GM19099 (cell line): Measurements from ENCODE around the gene RUNX2.

ENCODE experiments used
- POLR2A ChIP-seq: IDR thresholded peaks from 3 replicates; pipeline ENCODE4 v1.6.1; 2011; ENCODE audit warnings: low read depth; ENCODE audit not compliant: insufficient read length; ENCODE audit errors: extremely low read depth

The RUNX2 gene

DNA sequence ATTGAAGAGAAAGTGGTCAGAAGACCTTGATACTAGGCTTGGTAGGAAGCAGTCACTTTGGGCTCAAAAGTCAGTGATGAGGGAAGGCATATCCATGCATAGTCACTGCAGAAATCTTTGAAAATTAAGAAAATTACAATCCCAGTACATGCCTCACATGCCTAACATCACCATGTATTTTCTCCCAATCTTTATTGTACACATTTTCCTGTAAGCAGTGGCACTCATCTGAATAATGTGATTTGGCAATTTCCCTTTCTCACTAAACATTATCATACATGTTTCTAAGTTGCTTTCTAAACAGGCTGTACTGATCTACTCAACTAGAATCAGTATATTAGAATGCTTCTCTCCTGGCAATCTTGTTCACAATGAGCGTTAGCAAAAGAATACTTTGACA, 330.3 kb downstream of the RUNX2 start:
- no peak for TF ChIP-seq POLR2A

DNA sequence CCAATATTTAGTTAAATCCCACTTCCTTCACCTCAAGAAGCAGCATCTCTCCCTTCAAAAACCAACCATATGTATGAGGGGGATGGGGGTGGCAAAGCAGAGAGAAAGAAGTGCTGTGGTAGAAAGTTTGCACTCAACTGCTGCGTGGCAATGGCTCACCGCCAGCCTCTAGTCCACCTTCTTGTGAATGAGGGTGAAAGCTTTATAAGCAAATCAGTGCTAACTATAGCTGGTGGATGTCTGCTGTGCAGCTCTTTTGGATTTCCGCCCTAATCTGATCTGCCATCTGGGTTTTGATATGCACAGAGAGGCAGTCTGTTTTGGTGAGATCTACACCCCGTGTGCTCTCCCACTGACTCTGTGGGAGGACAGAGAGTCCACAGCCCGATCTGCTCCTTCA, 330.8 kb downstream of the RUNX2 start:
- TF ChIP-seq POLR2A: no peak

- TF ChIP-seq POLR2A: no peak
These were observed 333.5 kb downstream of the RUNX2 start for GRCh38 chr6:45661661-45662060.

- TF ChIP-seq POLR2A: no peak
These were observed 335.4 kb downstream of the RUNX2 start for GRCh38 chr6:45663251-45664221.

- TF ChIP-seq POLR2A: no peak
These were observed 336.6 kb downstream of the RUNX2 start for GRCh38 chr6:45664707-45665106.

DNA sequence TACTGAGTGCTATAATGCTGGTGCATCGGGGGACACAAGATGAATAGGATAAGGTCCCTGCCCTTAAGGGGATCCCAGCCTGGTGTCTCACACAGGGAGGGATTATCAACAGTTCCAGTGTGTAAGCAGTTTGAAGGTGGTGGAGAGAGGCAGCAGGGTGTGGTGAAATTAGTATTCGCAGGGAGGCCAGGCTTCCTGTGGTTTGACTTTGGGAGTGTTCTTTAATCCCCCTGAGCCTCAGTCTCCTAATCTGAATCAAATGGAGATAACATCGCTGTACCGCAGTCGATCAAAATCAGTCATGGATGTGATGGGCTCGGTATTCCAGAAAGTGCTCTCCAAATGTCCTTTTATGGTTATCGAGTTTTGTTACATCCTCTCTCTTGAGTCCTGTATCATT, 337.7 kb downstream of the RUNX2 start:
- TF ChIP-seq POLR2A: no peak

DNA sequence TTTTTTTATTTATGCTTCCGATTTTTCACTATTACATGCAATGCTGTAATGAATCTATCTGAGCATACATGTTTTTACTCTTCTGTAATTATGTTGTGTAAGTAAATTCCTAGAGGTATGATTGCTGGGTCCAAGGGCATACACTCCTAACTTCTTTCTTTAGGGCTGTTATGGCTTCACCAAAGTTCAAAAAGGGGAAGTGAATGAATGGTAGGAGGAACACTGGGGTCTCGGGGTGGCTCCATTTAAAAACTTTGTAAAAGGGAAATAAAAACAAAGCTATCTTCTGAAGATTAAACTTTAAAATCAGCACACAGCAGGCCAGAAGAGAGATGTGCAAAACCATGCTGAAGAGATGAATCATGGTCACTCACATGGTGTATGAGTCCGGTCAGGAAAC, 338.7 kb downstream of the RUNX2 start:
- TF ChIP-seq POLR2A: no peak

GRCh38 chr6:45667300-45667699, 339.2 kb downstream of the RUNX2 start:
- no peak for TF ChIP-seq POLR2A

DNA sequence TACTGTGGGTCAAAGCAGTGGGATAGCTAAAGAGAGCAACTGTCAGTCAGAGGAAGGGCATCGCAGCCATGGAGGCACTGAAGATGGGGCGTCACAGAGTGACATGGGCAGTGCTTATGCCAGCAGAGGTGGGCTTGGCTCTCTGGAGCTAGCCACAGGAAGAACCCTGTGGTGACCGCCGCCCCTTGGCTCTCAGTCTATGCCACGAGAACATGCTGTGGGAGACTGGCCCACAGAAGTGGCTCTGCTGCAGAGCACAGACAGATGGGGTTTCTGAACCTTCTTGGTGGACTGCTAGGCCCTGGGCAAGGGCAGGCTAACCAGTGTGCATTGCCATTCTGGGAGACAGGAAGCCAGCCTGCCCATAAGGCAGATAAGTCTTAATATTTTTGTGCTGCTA, 339.6 kb downstream of the RUNX2 start:
- no peak for TF ChIP-seq POLR2A

DNA sequence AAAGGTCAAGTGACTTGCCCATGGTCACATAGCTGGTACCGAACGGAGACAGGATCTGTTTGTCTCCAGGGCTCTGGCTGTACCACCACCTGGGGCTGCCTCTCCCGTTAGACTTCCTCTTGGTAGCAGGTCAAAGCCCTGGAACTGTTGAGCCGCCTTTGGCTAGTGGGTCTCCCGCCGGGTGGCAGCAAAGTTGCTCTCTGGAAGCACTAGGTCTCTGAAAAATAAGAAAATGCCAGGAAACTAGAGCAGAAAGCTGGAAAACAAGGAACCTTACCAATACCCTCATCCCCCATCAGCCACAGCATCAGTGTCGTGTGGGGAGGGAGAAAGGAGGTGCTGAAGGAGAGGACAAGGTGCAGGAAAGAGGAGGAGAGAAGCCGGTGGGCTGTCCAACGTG, 340.6 kb downstream of the RUNX2 start:
- no peak for TF ChIP-seq POLR2A

GRCh38 chr6:45675634-45676033, 347.5 kb downstream of the RUNX2 start:
- TF ChIP-seq POLR2A: no peak

- TF ChIP-seq POLR2A: no peak
These were observed 348.2 kb downstream of the RUNX2 start for GRCh38 chr6:45676380-45676779.

GRCh38 chr6:45677381-45678284, 349.5 kb downstream of the RUNX2 start:
- TF ChIP-seq POLR2A: no peak

- TF ChIP-seq POLR2A: no peak
These were observed 350.1 kb downstream of the RUNX2 start for GRCh38 chr6:45678285-45678607.

GRCh38 chr6:45679163-45679562, 351.0 kb downstream of the RUNX2 start:
- TF ChIP-seq POLR2A: no peak

DNA sequence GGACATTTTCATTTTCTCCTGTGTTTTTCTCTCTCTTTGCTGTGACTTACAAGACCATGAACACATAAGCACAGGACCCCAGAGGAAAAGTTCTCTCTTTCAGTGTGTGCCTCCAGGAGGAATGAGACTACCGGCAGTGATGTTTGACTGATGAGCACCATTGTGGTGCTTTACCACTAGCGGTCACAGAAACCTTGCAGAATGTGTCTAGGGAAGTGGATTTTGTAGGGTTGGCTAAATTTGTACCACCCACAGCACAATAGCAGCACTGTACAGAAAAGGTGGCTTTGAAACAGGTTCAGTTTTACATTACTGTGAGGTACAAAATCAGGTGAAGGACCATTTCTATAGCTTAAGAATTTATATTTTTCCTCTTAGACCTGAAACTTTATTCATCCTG, 351.5 kb downstream of the RUNX2 start:
- TF ChIP-seq POLR2A: no peak
